Activated CD4-positive, alpha-beta T cell treated with anti-CD3 and anti-CD28 coated beads, Interleukin-2, amount 50 U/mL, for 48 hours (primary cell): ENCODE measurements around the gene RORB.

Experiments used
- DNase-seq, 2 experiments: peaks; one replicate each; pipeline ENCODE4 v3.0.0-alpha.2; 2020

Gene RORB

GRCh38 chr9:74721696-74722660 lies 224.8 kb downstream of the RORB start:
- no peak for DNase-seq

- DNase-seq: no peak
These were observed 227.2 kb downstream of the RORB start for GRCh38 chr9:74724317-74724716.

- DNase-seq: no peak
These were observed 229.4 kb downstream of the RORB start for GRCh38 chr9:74726581-74726980.

GRCh38 chr9:74728176-74728575 lies 231.0 kb downstream of the RORB start:
- DNase-seq: no peak

- DNase-seq: no peak
These were observed 232.1 kb downstream of the RORB start for GRCh38 chr9:74729136-74729695.

GRCh38 chr9:74735761-74736160 lies 238.6 kb downstream of the RORB start:
- DNase-seq: no peak

- no peak for DNase-seq
These were observed 239.5 kb downstream of the RORB start for GRCh38 chr9:74736646-74737045.

GRCh38 chr9:74742191-74742790 lies 245.2 kb downstream of the RORB start:
- DNase-seq: no peak
